EL (cell line): ENCODE results near the gene MGMT.

Experiments used
- DNase-seq: peaks from one replicate; pipeline ENCODE4 v3.0.0-alpha.2; 2016

Gene MGMT

DNA sequence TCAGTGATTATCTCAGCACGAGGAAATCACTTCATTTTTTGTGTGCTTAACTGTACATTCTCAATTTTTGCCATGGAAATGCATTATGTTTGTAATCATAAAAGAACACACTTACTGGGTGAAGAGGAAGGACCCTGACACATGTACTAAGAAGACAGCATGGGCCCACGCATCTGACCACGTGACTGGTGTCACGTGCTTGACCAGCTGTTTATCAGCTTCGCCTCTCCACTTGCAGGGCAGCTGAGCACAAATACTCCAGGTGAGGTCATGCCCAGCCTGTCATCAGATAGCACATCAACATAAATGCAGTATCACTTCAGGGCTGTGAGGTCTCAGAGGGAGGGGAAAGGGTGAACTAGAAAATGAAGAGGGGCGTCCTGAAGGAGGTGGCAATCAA lies 317.2 kb downstream of the MGMT start:
- no peak for DNase-seq

DNA sequence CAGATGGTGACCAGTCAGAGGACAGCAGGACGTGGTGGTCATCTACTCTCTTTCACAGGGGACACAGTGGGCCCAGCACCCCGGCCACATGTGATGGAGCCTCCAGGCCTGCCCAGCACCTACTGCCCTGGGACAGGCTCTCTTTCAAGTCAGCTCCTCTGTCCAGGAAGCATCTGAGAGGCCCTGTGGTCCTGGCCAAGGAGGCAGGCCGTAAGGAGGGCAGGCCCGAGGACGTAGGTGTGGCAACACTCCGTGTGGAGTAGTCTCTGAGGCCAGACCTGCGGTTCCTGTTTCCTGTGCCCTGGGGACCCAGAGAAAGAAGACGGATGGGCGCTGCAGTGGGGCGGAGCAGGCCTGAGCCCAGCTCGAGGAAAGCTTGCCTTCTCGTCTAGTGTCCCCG lies 317.9 kb downstream of the MGMT start:
- DNase-seq, result no peak

DNA sequence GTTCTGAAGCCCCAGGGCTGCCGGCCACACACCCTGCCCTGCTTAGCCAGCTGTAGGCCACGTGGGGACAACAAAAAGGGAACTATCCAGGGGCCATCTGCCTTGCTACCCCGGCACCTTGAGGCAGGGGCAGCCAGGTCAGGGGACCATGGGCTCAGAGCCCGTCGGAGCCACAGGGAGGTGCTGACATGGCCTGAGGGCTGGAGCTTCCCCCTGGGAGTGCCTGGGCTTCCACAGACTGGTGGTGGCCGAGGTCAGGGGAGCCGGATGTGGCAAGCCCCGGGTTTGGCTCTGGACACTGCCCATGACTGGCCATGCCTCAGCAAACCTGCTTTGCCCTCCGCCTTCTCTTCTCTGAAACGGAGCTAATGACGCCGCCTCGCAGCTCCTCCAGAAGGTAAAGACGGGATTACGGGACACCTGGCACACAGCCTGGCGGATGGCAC lies 318.5 kb downstream of the MGMT start:
- DNase-seq, result no peak

- DNase-seq, result no peak
These were observed 319.2 kb downstream of the MGMT start for GRCh38 chr10:129786216-129786615.

DNA sequence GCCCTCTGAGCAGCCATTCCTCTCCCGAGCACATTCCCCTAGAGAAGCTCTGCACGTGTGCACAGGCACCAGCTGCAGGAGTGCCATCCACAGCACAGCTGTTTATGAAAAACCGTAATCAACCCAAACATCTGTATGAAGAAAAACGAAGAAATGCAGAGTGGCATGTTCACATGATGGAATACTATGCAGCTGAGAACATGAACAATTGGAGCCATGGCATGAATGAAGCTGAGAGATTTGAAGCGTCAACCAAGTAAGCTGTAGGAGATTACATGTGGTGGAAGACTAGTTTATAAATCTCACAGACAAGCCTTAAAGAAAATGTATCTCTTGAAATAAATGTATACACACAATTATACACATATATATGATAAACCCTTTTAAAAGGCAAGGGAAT lies 320.5 kb downstream of the MGMT start:
- DNase-seq, result no peak

GRCh38 chr10:129788215-129788614 lies 321.2 kb downstream of the MGMT start:
- no peak for DNase-seq

GRCh38 chr10:129790715-129791446 lies 323.8 kb downstream of the MGMT start:
- no peak for DNase-seq

DNA sequence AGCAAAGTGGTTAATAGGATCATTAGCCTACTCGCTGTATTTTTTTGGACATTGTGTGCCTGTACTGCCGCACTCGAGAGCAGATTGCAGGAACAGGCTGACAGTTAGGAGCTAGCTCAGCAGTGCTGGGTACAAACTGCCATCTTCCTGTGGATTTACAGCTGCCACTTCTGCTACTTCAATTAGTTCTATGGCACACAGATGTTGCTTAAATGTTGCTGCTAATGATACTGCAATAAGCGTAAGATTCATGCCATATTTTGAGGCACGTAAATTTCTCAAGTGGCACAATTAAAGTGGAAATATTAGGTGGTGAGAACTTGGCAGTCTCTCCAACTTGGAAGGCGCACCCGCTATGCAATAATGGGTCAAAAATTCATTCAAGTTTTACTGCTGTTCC lies 325.1 kb downstream of the MGMT start:
- no peak for DNase-seq

GRCh38 chr10:129792864-129793263 lies 325.8 kb downstream of the MGMT start:
- DNase-seq, result no peak

DNA sequence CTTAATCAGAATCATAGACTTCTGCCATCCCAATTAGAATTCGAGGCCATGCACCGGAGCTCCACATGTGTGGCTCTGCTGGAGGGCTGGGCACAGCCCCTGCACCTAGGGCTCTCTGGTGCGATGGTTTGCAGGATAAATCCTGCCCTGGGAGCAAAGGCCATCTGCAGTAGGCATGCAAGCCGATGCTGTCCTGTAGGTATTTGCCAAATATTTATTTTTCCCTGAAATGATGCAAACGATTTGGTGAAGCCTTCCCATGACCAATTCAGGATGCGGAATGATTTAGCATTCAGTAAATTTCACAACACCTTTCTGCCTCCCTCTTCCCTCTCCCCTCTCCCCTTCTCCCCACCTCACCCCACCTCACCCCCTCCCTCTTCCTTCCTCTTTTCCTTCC lies 326.4 kb downstream of the MGMT start:
- DNase-seq, result no peak

DNA sequence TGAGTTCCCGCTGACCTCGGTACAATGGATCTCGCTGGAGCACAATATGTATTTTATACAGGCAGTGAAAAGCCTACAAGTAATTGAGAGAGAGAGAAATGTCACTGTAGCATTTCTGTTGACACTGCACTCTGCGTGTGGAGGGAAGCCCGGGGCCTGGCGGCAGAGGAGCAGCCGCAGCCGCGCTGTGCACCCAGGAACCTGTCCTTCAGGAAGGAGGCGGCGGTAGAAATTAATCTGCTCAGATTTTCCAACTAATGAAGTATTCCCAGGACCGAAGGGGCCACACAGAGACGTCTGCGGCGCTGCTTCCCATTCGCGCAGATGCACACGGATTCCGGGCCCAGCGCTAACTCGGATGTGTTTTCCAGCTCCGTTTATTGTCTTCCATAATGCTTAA lies 327.0 kb downstream of the MGMT start:
- no peak for DNase-seq

DNA sequence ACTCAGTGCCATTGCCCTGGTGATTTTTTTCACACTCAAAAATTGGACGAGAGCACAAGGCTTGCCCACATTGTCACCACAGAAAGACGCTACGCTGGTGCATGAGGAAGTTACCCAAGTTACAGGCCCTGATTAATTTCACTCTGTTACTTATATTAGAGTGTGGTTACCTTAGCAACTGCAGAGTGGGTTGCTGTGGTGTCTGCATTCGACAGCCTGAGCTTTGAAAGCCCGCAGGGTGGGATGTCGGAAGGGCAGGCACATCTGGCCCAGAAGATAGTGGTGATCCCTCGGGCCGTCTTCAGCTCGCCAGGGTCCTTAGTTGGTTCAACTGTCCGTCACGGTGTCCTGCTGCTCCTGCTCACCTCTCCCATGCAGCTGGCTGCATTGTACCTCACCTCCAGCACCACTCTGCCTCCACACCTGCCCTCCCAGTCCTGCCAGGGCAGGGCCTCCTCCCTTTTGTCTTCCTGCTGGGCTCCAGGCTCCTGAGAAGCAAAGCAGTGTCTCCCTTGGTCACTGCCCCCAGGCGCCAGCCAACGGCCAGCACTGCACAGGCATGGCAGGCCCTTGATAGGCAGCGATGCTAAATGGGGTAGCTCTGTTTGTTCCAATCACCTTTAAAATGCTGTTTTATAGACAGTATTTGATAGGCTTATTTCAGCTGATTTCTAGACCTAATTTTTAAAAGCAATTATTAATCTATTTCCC lies 329.8 kb downstream of the MGMT start:
- DNase-seq, result no peak

DNA sequence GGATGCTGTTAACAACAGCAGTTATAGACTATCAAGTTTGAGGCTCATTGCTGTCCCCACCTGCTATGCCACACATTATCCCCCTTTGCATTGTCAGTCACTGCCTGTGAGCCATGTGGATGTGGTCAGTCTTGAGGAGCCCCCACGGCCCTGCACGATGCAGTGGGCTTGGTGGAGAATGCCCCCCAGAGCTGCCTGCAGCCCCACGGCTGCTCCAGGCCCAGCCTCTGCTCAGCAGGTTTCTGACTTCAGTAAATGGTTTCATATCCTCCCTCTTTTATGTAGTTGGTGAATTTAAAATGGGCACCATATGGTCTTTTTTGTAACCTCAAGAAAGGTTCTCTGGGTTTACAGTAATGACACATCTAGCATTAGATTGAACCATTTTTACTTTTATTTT lies 332.9 kb downstream of the MGMT start:
- DNase-seq, result no peak

GRCh38 chr10:129800796-129801340 lies 333.8 kb downstream of the MGMT start:
- DNase-seq, result no peak

DNA sequence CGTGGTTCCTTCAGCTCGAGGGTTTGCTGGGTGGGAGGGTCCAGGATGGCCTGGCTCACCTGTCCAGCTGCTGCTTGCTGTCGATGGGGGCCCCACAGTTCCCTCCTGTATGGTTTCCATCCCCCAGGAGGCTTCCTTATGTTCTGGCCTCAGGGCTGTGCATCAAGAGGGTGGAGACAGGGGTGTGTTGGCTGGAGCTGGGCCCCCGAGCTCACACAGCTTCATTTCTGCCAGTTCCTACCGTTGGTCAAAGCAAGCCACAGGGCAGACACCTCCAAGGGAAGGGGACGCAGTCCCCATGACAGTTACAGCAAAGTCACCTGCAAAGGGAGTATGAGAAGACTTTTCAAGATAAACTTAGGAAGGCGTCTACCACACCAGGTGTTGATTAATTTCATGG lies 340.2 kb downstream of the MGMT start:
- no peak for DNase-seq

- DNase-seq, result no peak
These were observed 341.3 kb downstream of the MGMT start for GRCh38 chr10:129808092-129808983.

DNA sequence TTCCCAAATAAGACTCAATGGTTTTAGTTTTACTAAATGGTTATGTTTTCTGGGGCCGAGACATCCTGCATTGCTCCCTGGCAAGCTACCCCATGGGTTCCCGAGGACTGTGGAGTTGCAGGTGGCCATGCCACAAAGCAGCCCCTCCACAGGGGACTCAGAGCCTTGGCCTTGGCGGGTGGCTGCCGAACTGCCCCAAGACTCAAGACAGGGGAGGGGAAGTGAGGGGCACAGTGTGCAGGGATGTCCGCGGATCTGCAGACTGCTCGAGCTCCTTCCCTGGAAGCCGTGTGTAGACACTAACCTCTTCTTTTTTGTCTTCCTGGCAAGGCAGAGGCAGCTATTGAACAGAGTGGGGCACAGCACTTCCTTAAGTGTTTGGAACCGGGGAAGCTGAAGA lies 342.4 kb downstream of the MGMT start:
- DNase-seq, result no peak

- DNase-seq, result no peak
These were observed 342.8 kb downstream of the MGMT start for GRCh38 chr10:129809841-129810240.

DNA sequence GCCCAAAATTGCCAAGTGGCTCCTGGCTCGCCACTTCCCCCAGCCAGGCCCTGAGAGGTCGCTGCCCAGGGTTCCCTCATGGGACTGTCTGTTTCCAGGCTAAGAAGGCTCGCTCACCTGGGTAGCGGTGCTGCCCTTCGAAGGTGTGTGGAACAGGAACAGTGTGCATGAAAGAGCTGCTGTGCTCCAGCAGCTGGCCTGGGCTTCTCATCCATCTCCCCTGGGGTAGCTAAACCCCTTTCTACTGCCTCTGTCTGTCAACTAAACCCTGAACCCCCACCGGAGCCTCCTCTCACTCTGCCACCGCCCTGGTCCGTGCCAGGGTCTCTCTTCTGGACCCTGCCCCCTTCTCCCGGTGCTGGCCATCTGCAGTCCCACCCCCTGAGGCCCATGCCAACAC lies 344.2 kb downstream of the MGMT start:
- no peak for DNase-seq

DNA sequence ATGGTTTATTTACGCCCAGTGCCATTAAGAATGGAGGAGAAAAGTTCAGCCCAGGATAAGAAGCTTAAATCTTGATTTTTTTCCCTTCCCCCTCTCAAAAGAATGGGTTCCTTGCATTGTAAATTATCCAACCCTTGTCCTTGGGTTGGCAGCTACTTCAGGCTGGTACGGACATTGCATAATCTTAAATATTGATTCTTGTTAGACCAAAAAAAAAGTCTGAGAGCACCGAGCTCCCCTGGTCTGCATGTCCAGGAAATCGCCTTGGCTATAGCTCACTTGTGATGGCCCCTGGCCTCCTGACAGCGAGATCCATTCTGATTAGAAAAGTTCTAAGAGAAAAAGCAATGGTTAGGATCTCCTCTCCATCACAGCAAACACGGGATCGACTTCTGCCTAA lies 345.4 kb downstream of the MGMT start:
- DNase-seq, result no peak

- DNase-seq, result no peak
These were observed 347.9 kb downstream of the MGMT start for GRCh38 chr10:129814681-129815646.
